Measurements from ENCODE around the gene TECPR1. TPM values are rescaled to one million over a fixed set of nuclear protein-coding genes. Genes with fewer than 3 reads are reported as not detected.

Gene TECPR1
- total RNA-seq, 1 experiment from 2014 or later, result 11.5 TPM

DNA sequence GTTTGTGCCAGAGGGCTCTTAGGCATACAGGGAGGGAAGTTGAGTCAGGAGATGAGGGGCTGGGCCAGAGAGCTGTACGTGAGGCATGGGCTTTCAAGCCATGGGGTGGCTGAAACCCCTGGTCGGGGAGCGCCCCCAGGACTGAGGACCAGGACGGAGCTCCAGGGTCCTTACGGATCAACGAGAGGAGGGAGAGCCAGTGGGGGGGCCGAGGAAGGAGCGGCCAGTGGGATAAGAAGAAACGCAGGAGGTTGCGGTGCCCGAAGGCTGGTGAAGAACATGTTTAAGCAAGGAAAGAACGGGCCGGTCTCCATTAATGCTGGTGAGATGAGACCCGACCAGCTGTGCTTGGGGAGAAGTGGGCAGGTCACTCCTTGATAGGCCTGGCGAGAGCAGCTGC lies 84.4 kb downstream of the TECPR1 start:
- no peaks in the 10 kb centered on the region for H3K9me2 ChIP-seq (replicated peaks; ENCODE audit: low read length)
- ATAC-seq, result no peak
- CTCF ChIA-PET, result interaction anchor here (5.8 kb wide), 1 partner anchor 145 kb away, joined by 72 read pairs; no protein-coding TSS in a partner anchor
- peaks cover 22% of the 10 kb centered on the region for H3K4me1 ChIP-seq (ENCODE audit: insufficient read depth, low read length)
- H3K4me3 ChIP-seq (ENCODE audit: low read length), result no peak overlapping the region
- no peak for TF ChIP-seq EZH2phosphoT487 (IDR thresholded peaks at IDR 0.05; ENCODE audit: borderline replicate concordance, low read length)
- no peak for DNase-seq
- POLR2A ChIA-PET (ENCODE audit: unreplicated experiment), result no interaction called here
- H4K20me1 ChIP-seq (ENCODE audit: low read length), result no peaks in the 10 kb centered on the region
- H2AFZ ChIP-seq (ENCODE audit: low read length), result no peak overlapping the region
- H3K27me3 ChIP-seq (ENCODE audit: low read length), result no peaks in the 10 kb centered on the region
- H3K4me2 ChIP-seq (ENCODE audit: low read length), result no peak overlapping the region
- no TSS peak for BruUV-seq (replicated peaks)
- no peak overlapping the region for H3K27ac ChIP-seq (ENCODE audit: low read length)
- intact Hi-C loops (cut with micrococcal nuclease), result loop anchor here (1.0 to 10.0 kb wide), 3 partner anchors 81 to 323 kb away; no protein-coding TSS in a partner anchor
- H3F3A ChIP-seq (ENCODE audit: low read length, unreplicated experiment), result no peaks in the 10 kb centered on the region
- H3K9me3 ChIP-seq (ENCODE audit: low read length), result no peaks in the 10 kb centered on the region
- H3K79me2 ChIP-seq (ENCODE audit: low read length), result peaks cover 2% of the 10 kb centered on the region; the same call in 1 of the 2 replicates
- no peaks in the 10 kb centered on the region; the same call in 1 of the 2 replicates for H3K36me3 ChIP-seq (ENCODE audit: low read depth, low read length)
- no peak overlapping the region for H3K9ac ChIP-seq (ENCODE audit: low read length)

DNA sequence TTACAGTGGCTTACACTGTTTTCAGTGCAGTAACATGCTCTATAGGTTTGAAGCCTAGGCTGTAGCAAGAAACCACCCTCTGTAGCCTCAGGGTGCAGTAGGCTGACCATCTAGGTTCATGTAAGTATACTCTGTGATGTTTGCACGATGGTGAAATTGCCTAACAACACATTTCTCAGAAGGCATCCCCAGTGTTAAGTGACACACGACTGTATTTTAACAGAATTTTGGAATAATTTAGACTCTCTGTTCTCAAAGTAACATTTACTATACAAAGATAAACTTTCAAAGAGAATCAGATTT lies 85.4 kb downstream of the TECPR1 start:
- BruUV-seq (replicated peaks), result no TSS peak
- Histone ChIP-seq H2AFZ (ENCODE audit: low read length) (no peak overlapping the region), H3K9me2 (replicated peaks; ENCODE audit: low read length) (no peaks in the 10 kb centered on the region), H3K4me3 (ENCODE audit: low read length) (no peak overlapping the region), H3K9ac (ENCODE audit: low read length) (no peak overlapping the region), H3K36me3 (ENCODE audit: low read depth, low read length) (no peaks in the 10 kb centered on the region; the same call in 1 of the 2 replicates), H3K27ac (ENCODE audit: low read length) (no peak overlapping the region), H3K27me3 (ENCODE audit: low read length) (no peaks in the 10 kb centered on the region), H3F3A (ENCODE audit: low read length, unreplicated experiment) (no peaks in the 10 kb centered on the region), H4K20me1 (ENCODE audit: low read length) (no peaks in the 10 kb centered on the region), H3K79me2 (ENCODE audit: low read length) (peaks cover 6% of the 10 kb centered on the region; the same call in 1 of the 2 replicates), H3K9me3 (ENCODE audit: low read length) (no peaks in the 10 kb centered on the region), H3K4me1 (ENCODE audit: insufficient read depth, low read length) (peaks cover 22% of the 10 kb centered on the region), H3K4me2 (ENCODE audit: low read length) (no peak overlapping the region)
- no peak for ATAC-seq
- intact Hi-C loops (cut with micrococcal nuclease), result loop anchor here (1.0 to 10.0 kb wide), 2 partner anchors 60 to 322 kb away; partner anchors contain the start of gene LMTK2
- POLR2A ChIA-PET (ENCODE audit: unreplicated experiment), result no interaction called here
- no peak for DNase-seq
- TF ChIP-seq EZH2 (IDR thresholded peaks at IDR 0.05; ENCODE audit: low read length, unreplicated experiment), result no peak
- TF ChIP-seq, protein P1, sequence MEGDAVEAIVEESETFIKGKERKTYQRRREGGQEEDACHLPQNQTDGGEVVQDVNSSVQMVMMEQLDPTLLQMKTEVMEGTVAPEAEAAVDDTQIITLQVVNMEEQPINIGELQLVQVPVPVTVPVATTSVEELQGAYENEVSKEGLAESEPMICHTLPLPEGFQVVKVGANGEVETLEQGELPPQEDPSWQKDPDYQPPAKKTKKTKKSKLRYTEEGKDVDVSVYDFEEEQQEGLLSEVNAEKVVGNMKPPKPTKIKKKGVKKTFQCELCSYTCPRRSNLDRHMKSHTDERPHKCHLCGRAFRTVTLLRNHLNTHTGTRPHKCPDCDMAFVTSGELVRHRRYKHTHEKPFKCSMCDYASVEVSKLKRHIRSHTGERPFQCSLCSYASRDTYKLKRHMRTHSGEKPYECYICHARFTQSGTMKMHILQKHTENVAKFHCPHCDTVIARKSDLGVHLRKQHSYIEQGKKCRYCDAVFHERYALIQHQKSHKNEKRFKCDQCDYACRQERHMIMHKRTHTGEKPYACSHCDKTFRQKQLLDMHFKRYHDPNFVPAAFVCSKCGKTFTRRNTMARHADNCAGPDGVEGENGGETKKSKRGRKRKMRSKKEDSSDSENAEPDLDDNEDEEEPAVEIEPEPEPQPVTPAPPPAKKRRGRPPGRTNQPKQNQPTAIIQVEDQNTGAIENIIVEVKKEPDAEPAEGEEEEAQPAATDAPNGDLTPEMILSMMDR (conservative IDR thresholded peaks at IDR 0.05; ENCODE audit: low read depth, low read length), result no peak
- no peak for TF ChIP-seq EZH2phosphoT487 (IDR thresholded peaks at IDR 0.05; ENCODE audit: borderline replicate concordance, low read length)
- CTCF ChIA-PET, result interaction anchor here (0.9 to 5.8 kb wide), 4 partner anchors 56 to 294 kb away, joined by 3 to 72 read pairs (median 3); partner anchors contain the start of gene ASNS

DNA sequence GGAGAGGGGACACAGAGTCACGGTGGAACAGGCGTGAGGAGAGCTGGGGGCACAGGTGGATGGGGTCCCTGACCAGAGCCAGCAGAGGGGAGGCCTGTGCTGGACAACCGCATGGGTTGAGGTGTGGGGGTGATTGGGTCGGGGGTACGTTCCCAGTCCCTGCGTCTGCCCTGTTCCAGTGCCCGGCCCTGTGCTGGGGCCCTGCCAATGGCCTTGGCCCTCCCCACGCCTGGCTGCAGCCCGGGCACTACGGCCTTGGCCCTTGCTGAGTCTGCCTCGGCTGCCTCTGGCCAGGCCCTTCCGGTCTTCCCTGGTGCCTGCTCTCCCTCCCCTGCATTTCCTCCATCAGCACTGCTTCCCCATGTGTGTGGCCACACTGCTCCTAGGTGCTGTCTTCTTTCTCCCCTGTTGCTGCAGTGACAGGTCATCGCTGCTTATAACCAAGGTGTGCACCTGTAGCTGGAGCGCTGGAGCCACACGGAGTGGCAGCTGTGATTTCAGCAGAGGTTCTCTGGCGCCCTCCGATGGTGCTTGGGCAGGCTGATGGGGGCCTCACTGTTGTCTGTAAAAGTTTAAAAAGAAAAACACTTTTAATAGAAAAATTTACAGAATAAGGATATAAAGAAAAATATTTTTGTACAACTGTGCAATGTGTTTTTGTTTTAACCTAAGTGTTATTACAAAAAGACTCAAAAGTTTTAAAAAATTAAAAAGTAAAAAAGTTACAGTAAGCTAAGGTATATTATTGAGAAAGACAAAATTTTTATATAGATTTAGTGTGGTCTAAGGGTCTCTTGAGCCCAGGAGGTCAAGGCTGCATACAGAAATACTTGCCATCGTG lies 86.0 kb downstream of the TECPR1 start:
- no peaks in the 10 kb centered on the region for H3K27me3 ChIP-seq (ENCODE audit: low read length)
- peak; percentile 60 for DNase-seq
- peak; percentile 51 for ATAC-seq
- no TSS peak for BruUV-seq (replicated peaks)
- no peaks in the 10 kb centered on the region for H3F3A ChIP-seq (ENCODE audit: low read length, unreplicated experiment)
- H3K79me2 ChIP-seq (ENCODE audit: low read length), result peaks cover 6% of the 10 kb centered on the region; the same call in 1 of the 2 replicates
- POLR2A ChIA-PET (ENCODE audit: unreplicated experiment), result no interaction called here
- H3K36me3 ChIP-seq (ENCODE audit: low read depth, low read length), result no peaks in the 10 kb centered on the region; the same call in 1 of the 2 replicates
- H3K9ac ChIP-seq (ENCODE audit: low read length), result no peak overlapping the region
- intact Hi-C loops (cut with micrococcal nuclease), result loop anchor here (1.0 to 10.0 kb wide), 2 partner anchors 60 to 321 kb away; partner anchors contain the start of gene LMTK2
- no peak overlapping the region for H3K4me2 ChIP-seq (ENCODE audit: low read length)
- H2AFZ ChIP-seq (ENCODE audit: low read length), result no peak overlapping the region
- no peaks in the 10 kb centered on the region for H4K20me1 ChIP-seq (ENCODE audit: low read length)
- TF ChIP-seq, protein P1 (conservative IDR thresholded peaks at IDR 0.05; ENCODE audit: low read depth, low read length), result peak; percentile 81
- no peak for TF ChIP-seq EZH2phosphoT487 (IDR thresholded peaks at IDR 0.05; ENCODE audit: borderline replicate concordance, low read length)
- no peak overlapping the region for H3K4me3 ChIP-seq (ENCODE audit: low read length)
- H3K9me2 ChIP-seq (replicated peaks; ENCODE audit: low read length), result no peaks in the 10 kb centered on the region
- H3K9me3 ChIP-seq (ENCODE audit: low read length), result no peaks in the 10 kb centered on the region
- CTCF ChIA-PET, result interaction anchor here (0.5 to 5.8 kb wide), 6 partner anchors 12 to 294 kb away, joined by 3 to 72 read pairs (median 3); partner anchors contain the start of gene ASNS
- H3K4me1 ChIP-seq (ENCODE audit: insufficient read depth, low read length), result peaks cover 22% of the 10 kb centered on the region
- H3K27ac ChIP-seq (ENCODE audit: low read length), result no peak overlapping the region

Other genes with a start within 250 kb of the TECPR1 start
- gene LMTK2, start 145.4 kb downstream of the TECPR1 start, total RNA-seq (2014; rRNA removed), result 9.0 and 16.0 TPM in 2 replicates
- 12.0 and 13.9 TPM in 2 replicates for gene BHLHA15, start 40.8 kb downstream of the TECPR1 start, total RNA-seq (2014; rRNA removed)
- 52.5 and 55.0 TPM in 2 replicates for gene BRI3, start 29.5 kb upstream of the TECPR1 start, total RNA-seq (2014; rRNA removed)
- 18.9 and 30.5 TPM in 2 replicates for gene BAIAP2L1, start 148.9 kb upstream of the TECPR1 start, total RNA-seq (2014; rRNA removed)

Data from PC-3 (cell line).